GM12891 (cell line): ENCODE measurements around the gene JPH3.

Experiments used
- POLR2AphosphoS5 ChIP-seq: IDR thresholded peaks from 2 replicates; pipeline ENCODE4 v1.6.1; 2011; ENCODE audit warnings: low read depth, low read length, control low read depth
- SPI1 ChIP-seq: IDR thresholded peaks from 2 replicates; pipeline ENCODE4 v1.6.1; 2011; ENCODE audit warnings: low read depth, low read length, control low read depth
- TAF1 ChIP-seq: IDR thresholded peaks from 2 replicates; pipeline ENCODE4 v1.6.1; 2011; ENCODE audit warnings: low read depth, low read length, control low read depth

DNA sequence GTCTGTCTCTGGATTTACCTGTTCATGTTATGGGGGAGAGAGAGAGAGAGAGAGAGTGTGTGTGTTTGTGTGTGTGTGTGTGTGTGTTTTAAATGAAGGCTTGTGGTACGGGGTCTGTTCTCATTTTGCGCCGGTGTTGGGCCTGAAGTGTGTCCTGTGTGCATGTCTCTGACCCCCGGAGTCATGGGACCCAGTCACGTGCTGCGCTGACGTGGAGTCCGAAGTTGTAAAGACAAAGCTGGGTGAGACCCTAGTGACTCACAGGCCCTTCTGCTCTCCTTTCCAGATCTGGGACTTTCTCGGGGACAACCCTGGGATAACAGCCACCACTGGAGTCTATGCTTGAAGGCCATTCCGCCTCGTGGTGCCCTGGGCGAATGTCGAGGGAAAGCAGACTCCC lies 35.0 kb downstream of the JPH3 start:
- no peak for TF ChIP-seq POLR2AphosphoS5
- no peak for TF ChIP-seq TAF1
- no peak for TF ChIP-seq SPI1
